HL-60 (cell line): Measurements from ENCODE around the gene KANK4.

Source experiments
- DNase-seq, 2 experiments: peaks; one replicate each; pipeline ENCODE4 v3.0.0-alpha.2; 2010 to 2020; ENCODE audit warnings: low read depth in 1 of 2, low spot score in 1 of 2
- H3K27ac ChIP-seq: fragments of 250-450 bp; sonication (Bioruptor Pico); replicated peaks from 2 replicates; pipeline ENCODE4 v1.5.1; 2020; ENCODE audit warnings: mild to moderate bottlenecking, moderate library complexity
- H3K27me3 ChIP-seq: fragments of 250-450 bp; sonication (Bioruptor Pico); 2 replicates; pipeline ENCODE4 v1.5.1; 2021; ENCODE audit warnings: mild to moderate bottlenecking, moderate library complexity; ENCODE audit not compliant: insufficient read depth, poor library complexity, severe bottlenecking
- H3K4me3 ChIP-seq: replicated peaks from 2 replicates; pipeline ENCODE4 v1.5.1; 2011; ENCODE audit warnings: mild to moderate bottlenecking, control low read depth, low read length; ENCODE audit not compliant: insufficient read depth
- CTCF ChIP-seq: IDR thresholded peaks from one replicate; pipeline ENCODE4 v1.5.1; 2011; ENCODE audit warnings: low read length, control low read depth, inconsistent platforms; ENCODE audit not compliant: insufficient read depth
- GABPA ChIP-seq: IDR thresholded peaks from 2 replicates; pipeline ENCODE4 v1.6.1; 2012; ENCODE audit warnings: low read depth
- POLR2AphosphoS5 ChIP-seq: IDR thresholded peaks from 2 replicates; pipeline ENCODE4 v1.6.1; 2012; ENCODE audit warnings: low read depth
- REST ChIP-seq: IDR thresholded peaks from 2 replicates; pipeline ENCODE4 v1.6.1; 2012; ENCODE audit warnings: low read depth; ENCODE audit not compliant: insufficient replicate concordance
- SPI1 ChIP-seq: IDR thresholded peaks from 2 replicates; pipeline ENCODE4 v1.6.1; 2012; ENCODE audit warnings: low read depth, mild to moderate bottlenecking, borderline replicate concordance

Gene KANK4

DNA sequence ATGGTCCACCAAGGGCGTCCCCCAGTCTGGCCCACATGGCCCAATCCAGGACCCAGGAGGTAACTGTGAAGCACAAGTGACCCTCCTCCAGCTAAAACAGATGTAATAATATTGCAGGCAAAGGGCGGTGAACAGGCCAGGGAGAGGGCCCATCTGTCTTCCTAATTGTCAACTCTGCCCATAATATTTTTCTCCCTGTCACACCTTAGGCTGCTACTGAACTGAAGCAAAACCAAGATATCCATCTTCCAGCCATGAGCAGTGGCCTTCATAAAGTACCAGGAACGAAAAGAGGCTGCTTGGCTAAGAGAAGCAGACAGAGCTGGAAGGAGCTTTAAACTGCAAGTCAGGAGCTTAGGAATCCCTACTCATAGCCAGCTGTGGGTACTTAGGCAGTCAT, 3.1 kb downstream of the KANK4 start:
- TF ChIP-seq CTCF = no peak
- TF ChIP-seq GABPA = no peak
- Histone ChIP-seq H3K27ac (no peak overlapping the region), H3K4me3 (no peak overlapping the region), H3K27me3 (peaks cover 33% of the 10 kb centered on the region)
- DNase-seq = no peak

GRCh38 chr1:62315387-62315786, 3.8 kb downstream of the KANK4 start:
- H3K27ac ChIP-seq = no peak overlapping the region
- TF ChIP-seq GABPA (no peak), CTCF (no peak)
- DNase-seq = no peak
- peaks cover 31% of the 10 kb centered on the region for H3K27me3 ChIP-seq
- H3K4me3 ChIP-seq = no peak overlapping the region

DNA sequence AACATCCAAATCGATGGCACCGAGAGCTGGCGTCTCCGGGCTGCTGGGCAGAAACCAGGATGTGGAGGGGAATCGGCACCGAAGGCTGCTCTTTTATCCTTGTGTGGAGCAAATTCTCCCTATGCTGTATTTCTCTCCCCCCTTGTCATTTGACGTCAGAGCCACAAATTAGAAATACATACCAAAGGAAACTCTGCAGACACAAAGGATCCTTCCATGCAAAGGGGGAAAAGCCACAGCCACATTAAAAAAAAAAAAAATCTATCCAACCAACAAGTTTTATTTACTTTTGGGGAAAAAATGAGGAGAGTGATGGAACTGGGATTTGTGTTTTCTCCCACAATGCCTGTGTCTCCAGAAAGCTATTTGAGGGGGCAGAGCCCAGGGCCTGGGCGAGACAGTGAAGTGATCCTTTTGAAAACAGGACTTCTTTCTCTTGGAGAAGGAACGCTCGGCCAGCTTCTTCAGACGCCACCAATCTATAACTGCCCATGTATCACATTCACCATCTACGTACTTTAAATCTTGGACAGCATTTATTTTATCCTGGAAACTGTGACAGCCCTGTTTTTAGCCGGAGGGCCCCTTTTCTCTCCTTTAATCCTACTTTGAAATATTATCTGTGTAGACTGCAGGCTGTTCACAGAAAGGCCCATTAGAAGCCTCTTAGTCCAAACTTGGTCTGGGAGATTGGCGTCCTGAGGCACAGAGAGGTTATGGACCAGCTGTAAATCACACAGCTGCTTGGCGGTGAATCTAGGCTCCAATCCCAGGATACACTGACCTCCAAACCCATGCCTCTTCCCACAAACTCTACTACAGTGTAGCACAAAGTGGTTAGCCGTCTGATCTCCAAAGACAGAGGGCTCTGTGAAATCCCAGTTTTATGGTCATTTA, 4.5 kb downstream of the KANK4 start:
- TF ChIP-seq SPI1 (no peak), GABPA (no peak), POLR2AphosphoS5 (no peak), REST (no peak), CTCF (no peak)
- no peak for DNase-seq
- Histone ChIP-seq H3K4me3 (no peak overlapping the region), H3K27ac (no peak overlapping the region), H3K27me3 (peaks cover 24% of the 10 kb centered on the region)

DNA sequence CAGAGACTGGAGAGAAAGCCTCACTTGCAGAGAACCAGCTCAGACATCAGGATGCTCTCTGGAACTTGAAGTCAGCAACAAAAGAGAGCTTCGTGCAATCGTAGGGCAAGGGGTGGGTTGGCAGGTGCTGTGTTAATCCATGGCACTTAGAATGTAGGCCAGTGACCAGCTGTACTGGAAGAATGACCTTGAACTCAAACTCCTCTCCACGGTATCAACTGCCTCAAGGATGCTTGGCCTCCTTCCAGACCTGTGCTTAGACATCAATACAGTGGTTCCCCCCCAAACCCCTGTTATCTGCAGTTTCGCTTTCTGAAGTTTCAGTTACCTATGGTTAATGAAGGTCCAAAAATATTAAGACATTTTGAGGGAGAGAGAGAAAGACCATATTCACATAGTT, 6.5 kb downstream of the KANK4 start:
- DNase-seq = no peak
- TF ChIP-seq GABPA (no peak), CTCF (no peak), SPI1 (no peak), REST (no peak)
- H3K27me3 ChIP-seq = peaks cover 8% of the 10 kb centered on the region

More for the DNA sequence above, 6.5 kb downstream of the KANK4 start:
- H3K4me3 ChIP-seq = no peak overlapping the region
- no peak overlapping the region for H3K27ac ChIP-seq
